ENCODE results near the gene AANAT. TPM values are rescaled to one million over a fixed set of nuclear protein-coding genes. Genes with fewer than 3 reads are reported as not detected.
"Not testable (repeated sequence)": the region's sequence is repeated elsewhere in the genome, so short reads cannot be mapped to it uniquely, and the experiment has no call there.

The AANAT gene
- total RNA-seq, 2 donors from 2014 or later = not detected

DNA sequence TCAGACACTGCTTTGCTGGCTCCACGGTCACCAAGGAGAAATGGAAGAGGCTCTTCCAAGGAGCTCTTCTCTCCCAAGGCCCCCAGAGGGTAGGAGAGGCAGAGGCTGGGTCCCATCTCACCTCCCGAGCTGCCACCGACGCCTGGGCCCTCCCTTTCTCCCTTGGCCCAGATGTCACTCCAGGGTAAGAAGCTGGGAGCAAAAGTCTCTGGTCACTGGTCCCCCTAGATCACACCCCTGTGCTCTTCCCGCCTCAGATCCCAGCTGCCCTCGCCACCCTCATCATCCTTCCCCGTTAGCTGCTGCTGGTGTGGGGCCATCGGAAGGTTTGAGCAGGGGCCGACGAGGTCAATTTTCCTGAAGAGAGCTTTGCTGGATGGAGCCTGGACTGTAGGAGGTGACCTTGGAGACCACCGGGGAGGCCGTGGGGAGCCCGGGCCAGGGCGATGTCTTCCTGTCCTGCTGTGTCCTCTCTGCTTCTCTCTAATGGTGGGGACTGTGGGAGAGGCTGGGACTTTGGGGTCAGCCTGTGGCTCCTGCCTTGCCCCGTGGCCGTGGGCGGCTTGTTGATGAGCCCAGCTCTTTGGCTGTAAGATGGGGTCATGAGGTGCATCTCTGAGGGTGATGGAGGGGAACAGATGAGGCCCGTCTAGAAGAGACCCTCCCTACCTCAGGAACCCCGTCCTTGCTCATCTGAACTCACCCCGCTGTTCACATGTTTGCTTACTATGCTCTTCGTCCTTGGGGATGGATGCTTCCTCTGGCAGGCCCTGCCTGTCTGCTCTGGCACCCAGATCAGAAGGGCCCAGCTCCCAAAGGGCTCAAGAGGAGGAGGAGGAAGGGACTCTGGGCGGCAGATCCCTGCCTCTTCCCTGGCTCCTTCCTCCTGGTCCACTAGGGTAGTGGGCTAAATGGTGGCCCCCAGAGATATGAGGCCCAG is 45.2 kb downstream of the AANAT start:
- TF ChIP-seq, protein P1, sequence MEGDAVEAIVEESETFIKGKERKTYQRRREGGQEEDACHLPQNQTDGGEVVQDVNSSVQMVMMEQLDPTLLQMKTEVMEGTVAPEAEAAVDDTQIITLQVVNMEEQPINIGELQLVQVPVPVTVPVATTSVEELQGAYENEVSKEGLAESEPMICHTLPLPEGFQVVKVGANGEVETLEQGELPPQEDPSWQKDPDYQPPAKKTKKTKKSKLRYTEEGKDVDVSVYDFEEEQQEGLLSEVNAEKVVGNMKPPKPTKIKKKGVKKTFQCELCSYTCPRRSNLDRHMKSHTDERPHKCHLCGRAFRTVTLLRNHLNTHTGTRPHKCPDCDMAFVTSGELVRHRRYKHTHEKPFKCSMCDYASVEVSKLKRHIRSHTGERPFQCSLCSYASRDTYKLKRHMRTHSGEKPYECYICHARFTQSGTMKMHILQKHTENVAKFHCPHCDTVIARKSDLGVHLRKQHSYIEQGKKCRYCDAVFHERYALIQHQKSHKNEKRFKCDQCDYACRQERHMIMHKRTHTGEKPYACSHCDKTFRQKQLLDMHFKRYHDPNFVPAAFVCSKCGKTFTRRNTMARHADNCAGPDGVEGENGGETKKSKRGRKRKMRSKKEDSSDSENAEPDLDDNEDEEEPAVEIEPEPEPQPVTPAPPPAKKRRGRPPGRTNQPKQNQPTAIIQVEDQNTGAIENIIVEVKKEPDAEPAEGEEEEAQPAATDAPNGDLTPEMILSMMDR (IDR thresholded peaks at IDR 0.05) = no peak
- no peaks in the 10 kb centered on the region for H3K9me3 ChIP-seq
- H3K4me1 ChIP-seq = peaks cover 0 to 20% of the 10 kb centered on the region in 2 donors
- H3K27ac ChIP-seq = no peak overlapping the region
- no peak overlapping the region for H3K4me3 ChIP-seq
- no peak for DNase-seq (ENCODE audit: low spot score)
- no peaks in the 10 kb centered on the region for H3K36me3 ChIP-seq
- H3K27me3 ChIP-seq = no peaks in the 10 kb centered on the region

DNA sequence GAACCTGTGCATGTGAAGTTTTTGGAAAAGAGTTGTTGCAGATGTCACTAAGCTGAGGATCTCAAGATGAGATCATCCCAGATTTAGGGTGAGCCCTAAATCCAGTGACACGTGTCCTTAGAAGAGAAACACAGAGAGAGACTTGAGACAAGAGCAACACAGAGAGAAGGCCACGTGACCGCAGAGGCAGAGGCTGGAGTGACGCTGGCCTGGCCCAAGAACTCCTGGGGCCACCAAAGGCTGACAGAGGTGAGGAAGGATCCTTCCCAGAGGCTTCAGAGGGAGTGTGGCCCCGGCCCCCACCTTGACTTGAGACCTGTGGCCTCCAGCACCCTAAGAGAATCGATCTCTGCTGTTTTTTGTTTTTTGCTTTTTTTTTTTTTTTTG is 45.9 kb downstream of the AANAT start:
- Histone ChIP-seq H3K27ac (no peak overlapping the region), H3K4me1 (peaks cover 0 to 20% of the 10 kb centered on the region in 2 donors), H3K27me3 (no peaks in the 10 kb centered on the region), H3K9me3 (no peaks in the 10 kb centered on the region), H3K36me3 (no peaks in the 10 kb centered on the region), H3K4me3 (no peak overlapping the region)
- no peak for DNase-seq (ENCODE audit: low spot score)
- TF ChIP-seq, protein P1 (IDR thresholded peaks at IDR 0.05) = no peak

DNA sequence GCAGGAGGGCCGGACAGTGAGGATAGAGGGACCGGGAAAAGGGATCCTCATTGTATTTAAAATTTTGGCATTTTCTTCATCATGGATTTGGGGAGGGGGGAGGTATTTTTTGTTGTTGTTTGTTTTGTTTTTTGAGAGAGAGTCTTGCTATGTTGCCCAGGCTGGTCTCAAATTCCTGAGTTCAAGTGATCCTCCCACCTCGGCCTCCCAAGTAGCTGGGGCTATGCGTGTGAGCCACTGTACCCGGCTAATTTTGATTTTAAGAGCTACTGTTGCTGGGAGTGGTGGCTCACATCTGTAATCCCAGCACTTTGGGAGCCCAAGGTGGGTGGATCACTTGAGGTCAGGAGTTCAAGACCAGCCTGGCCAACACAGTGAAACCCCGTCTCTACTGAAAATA is 47.0 kb downstream of the AANAT start:
- peak overlapping the region in 1 of 2 donors; percentile 46 for H3K27ac ChIP-seq
- DNase-seq (ENCODE audit: low spot score); H3K9me3 ChIP-seq; H3K4me3 ChIP-seq; H3K27me3 ChIP-seq; H3K36me3 ChIP-seq: not testable (repeated sequence)
- peaks cover 0 to 20% of the 10 kb centered on the region in 2 donors for H3K4me1 ChIP-seq

DNA sequence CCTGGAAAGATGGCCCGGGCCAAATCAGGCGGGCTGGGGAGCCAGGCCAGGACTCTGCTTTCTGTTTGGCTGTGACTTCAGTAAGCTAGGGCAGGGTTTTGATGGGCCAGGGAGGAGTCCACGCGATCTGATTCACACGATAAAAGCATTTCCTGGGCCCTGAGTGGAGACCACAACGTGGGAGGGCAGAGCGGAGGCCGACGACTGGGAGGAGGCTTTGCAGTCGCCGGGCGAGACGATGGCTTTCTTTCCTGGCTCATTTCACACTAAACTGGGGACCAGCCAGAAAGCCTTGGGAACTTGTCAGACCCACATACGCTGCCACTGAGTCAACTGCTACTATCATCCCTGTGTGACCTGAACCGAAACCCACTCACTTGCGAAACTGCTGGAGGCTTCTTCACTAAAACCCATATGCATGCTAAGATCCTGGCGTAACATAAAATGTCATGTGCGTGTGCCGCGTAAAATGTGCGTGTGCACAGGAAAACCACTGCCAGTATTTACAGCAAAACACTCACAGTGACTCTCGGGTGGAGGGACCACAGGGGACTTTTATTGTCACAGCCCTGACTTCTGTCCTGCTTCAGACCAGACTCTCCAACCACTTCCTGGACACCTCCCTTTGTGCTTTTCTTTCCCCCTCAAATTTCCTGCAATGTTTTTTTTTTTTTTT is 48.0 kb downstream of the AANAT start:
- Histone ChIP-seq H3K4me1 (peaks cover 0 to 20% of the 10 kb centered on the region in 2 donors), H3K27me3 (no peaks in the 10 kb centered on the region), H3K9me3 (no peaks in the 10 kb centered on the region), H3K36me3 (no peaks in the 10 kb centered on the region), H3K27ac (peak overlapping the region; percentile 46 to 64), H3K4me3 (peak overlapping the region in 1 of 2 donors; percentile 25)
- TF ChIP-seq, protein P1 (IDR thresholded peaks at IDR 0.05) = no peak
- peak; percentile 96 for DNase-seq (ENCODE audit: low spot score)

DNA sequence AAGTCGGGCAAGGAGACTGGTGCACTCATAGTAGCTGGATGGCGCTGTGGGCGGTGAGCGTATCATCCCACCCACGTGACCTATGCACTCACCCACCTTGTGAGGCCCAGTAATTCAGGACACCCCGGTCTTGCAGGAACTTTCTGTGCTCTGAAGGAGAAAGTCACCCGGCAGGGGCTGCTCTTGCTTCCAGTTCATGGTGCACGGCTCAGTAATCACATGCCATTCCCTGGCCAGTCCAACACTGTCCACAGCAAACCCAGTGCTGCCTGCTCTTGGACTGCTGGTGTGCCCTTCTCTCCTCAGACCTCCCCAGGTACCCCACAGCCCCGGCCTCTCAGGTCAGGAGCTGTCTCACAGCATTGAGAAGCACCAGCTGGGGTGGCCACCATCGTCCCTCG is 50.2 kb downstream of the AANAT start:
- Histone ChIP-seq H3K4me1 (peaks cover 0 to 13% of the 10 kb centered on the region in 2 donors), H3K27ac (no peak overlapping the region), H3K9me3 (no peaks in the 10 kb centered on the region), H3K27me3 (no peaks in the 10 kb centered on the region), H3K36me3 (no peaks in the 10 kb centered on the region), H3K4me3 (no peak overlapping the region)
- DNase-seq (ENCODE audit: low spot score) = no peak
- TF ChIP-seq, protein P1 (IDR thresholded peaks at IDR 0.05) = no peak
